GM23338 (cell line): ENCODE data around the gene KIF6. TPM values are rescaled to one million over a fixed set of nuclear protein-coding genes. Genes with fewer than 3 reads are reported as not detected.

Source experiments
- ATAC-seq: fragments of 200-7000 bp; cut with Tn5 transposase; 3 replicates; pipeline ENCODE4 v1.9.1; 2020
- DNase-seq: peaks from one replicate; pipeline ENCODE4 v3.0.0-alpha.2; 2015; ENCODE audit warnings: low spot score
- H2AFZ ChIP-seq: fragments of 200-600 bp; sonication (generic); 2 replicates; pipeline ENCODE4 v1.8.0; 2016; ENCODE audit warnings: antibody characterized with exemption, mild to moderate bottlenecking, moderate library complexity
- H3F3A ChIP-seq: fragments of 200-600 bp; sonication (generic); replicated peaks from 2 replicates; pipeline ENCODE4 v1.8.0; 2017; ENCODE audit warnings: antibody characterized with exemption, mixed run types, low read depth
- H3K27ac ChIP-seq: fragments of 200-600 bp; sonication (generic); 2 replicates; pipeline ENCODE4 v1.6.1; 2016; ENCODE audit warnings: low read depth
- H3K27me3 ChIP-seq: fragments of 200-600 bp; sonication (generic); 2 replicates; pipeline ENCODE4 v1.8.0; 2016; ENCODE audit warnings: mild to moderate bottlenecking, mixed run types, moderate library complexity; ENCODE audit not compliant: insufficient read depth
- H3K36me3 ChIP-seq: fragments of 200-600 bp; sonication (generic); 2 replicates; pipeline ENCODE4 v1.8.0; 2016; ENCODE audit warnings: mild to moderate bottlenecking; ENCODE audit not compliant: insufficient read depth
- H3K4me1 ChIP-seq: fragments of 200-600 bp; sonication (generic); 2 replicates; pipeline ENCODE4 v1.8.0; 2016; ENCODE audit warnings: mild to moderate bottlenecking, moderate library complexity; ENCODE audit not compliant: insufficient read depth
- H3K4me2 ChIP-seq: fragments of 200-600 bp; sonication (generic); 2 replicates; pipeline ENCODE4 v1.7.1; 2017; ENCODE audit warnings: mixed run types
- H3K4me3 ChIP-seq: fragments of 200-600 bp; sonication (generic); 2 replicates; pipeline ENCODE4 v1.6.1; 2016; ENCODE audit warnings: mixed run types
- H3K79me2 ChIP-seq: fragments of 200-600 bp; sonication (generic); replicated peaks from 2 replicates; pipeline ENCODE4 v1.8.0; 2017; ENCODE audit warnings: mild to moderate bottlenecking; ENCODE audit not compliant: insufficient read depth
- H3K9me2 ChIP-seq: fragments of 200-600 bp; sonication (generic); 2 replicates; pipeline ENCODE4 v1.8.0; 2017; ENCODE audit not compliant: insufficient read depth
- H4K20me1 ChIP-seq: fragments of 200-600 bp; sonication (generic); replicated peaks from 2 replicates; pipeline ENCODE4 v1.8.0; 2017; ENCODE audit warnings: mild to moderate bottlenecking; ENCODE audit not compliant: insufficient read depth
- H3K27ac Mint-ChIP-seq: 2 replicates; pipeline ENCODE4 v1.8.0; 2020; ENCODE audit warnings: inconsistent platforms, mild to moderate bottlenecking, moderate library complexity, mixed read lengths
- H3K27me3 Mint-ChIP-seq: 3 replicates; pipeline ENCODE4 v1.8.0; 2022; ENCODE audit warnings: low read depth, mild to moderate bottlenecking, moderate library complexity, mixed read lengths, inconsistent platforms; ENCODE audit not compliant: insufficient read depth, poor library complexity
- H3K36me3 Mint-ChIP-seq: 3 replicates; pipeline ENCODE4 v1.8.0; 2021; ENCODE audit warnings: low read depth, mild to moderate bottlenecking, inconsistent platforms, moderate library complexity, mixed read lengths
- H3K4me1 Mint-ChIP-seq: 3 replicates; pipeline ENCODE4 v1.8.0; 2020; ENCODE audit warnings: mild to moderate bottlenecking, inconsistent platforms, mixed read lengths
- H3K4me3 Mint-ChIP-seq: 3 replicates; pipeline ENCODE4 v1.8.0; 2021; ENCODE audit warnings: moderate library complexity, mild to moderate bottlenecking, inconsistent platforms, mixed read lengths
- H3K9me3 Mint-ChIP-seq: 3 replicates; pipeline ENCODE4 v1.8.0; 2020; ENCODE audit warnings: moderate library complexity, mild to moderate bottlenecking, inconsistent platforms, mixed read lengths
- CREB1 ChIP-seq: fragments of 250-450 bp; sonication (Bioruptor Pico); IDR thresholded peaks from 2 replicates; pipeline ENCODE4 v1.5.0; 2020; ENCODE audit warnings: low read depth, mild to moderate bottlenecking, moderate library complexity
- ETS1 ChIP-seq: IDR thresholded peaks from 2 replicates; pipeline ENCODE4 v1.6.1; 2016; ENCODE audit warnings: antibody characterized with exemption
- EZH2phosphoT487 ChIP-seq: fragments of 200-600 bp; sonication (generic); IDR thresholded peaks from one replicate; pipeline ENCODE4 v1.8.1; 2018; ENCODE audit warnings: antibody characterized with exemption; ENCODE audit not compliant: unreplicated experiment
- POLR2AphosphoS5 ChIP-seq: IDR thresholded peaks from 2 replicates; pipeline ENCODE4 v1.6.1; 2016; ENCODE audit warnings: antibody characterized with exemption, low read depth
- REST ChIP-seq: IDR thresholded peaks from one replicate; pipeline ENCODE4 v1.6.1; 2018; ENCODE audit warnings: antibody characterized with exemption; ENCODE audit not compliant: unreplicated experiment
- ZNF114 ChIP-seq: fragments of 250-450 bp; sonication (Bioruptor Pico); IDR thresholded peaks from 2 replicates; pipeline ENCODE4 v1.5.0; 2020; ENCODE audit warnings: mild to moderate bottlenecking, moderate library complexity
- ZNF462 ChIP-seq: fragments of 250-450 bp; sonication (Bioruptor Pico); IDR thresholded peaks from 2 replicates; pipeline ENCODE4 v1.5.0; 2020; ENCODE audit warnings: mild to moderate bottlenecking, moderate library complexity
- polyA plus RNA-seq: library from polyadenylated mRNA; unstranded; fragments of >200 nt; fragmentation: Nextera tagmentation; extraction: Ambion mirVana; gene quantifications from 2 replicates; pipeline ENCODE4 v1.2.1, GENCODE V29; 2016
- total RNA-seq: library from RNA; depleted of rRNA; stranded (reverse); fragments of >200 nt; shearing (Covaris generic); gene quantifications from 2 replicates; pipeline ENCODE4 v1.2.3, GENCODE V29; 2014
- TF ChIP-seq, protein P1 (sequence below), 2 experiments: fragments of 200-600 bp in 1 of 2; sonication (generic) in 1 of 2; conservative IDR thresholded peaks; 2 replicates each; pipeline versions ENCODE4 v1.5.1 to v1.6.1; 2016 to 2017; ENCODE audit warnings: antibody characterized with exemption in 2 of 2, low read depth in 2 of 2, mild to moderate bottlenecking in 2 of 2, moderate library complexity in 1 of 2

KIF6 gene
- total and polyA plus RNA-seq, 2 experiments from 2014 or later, result 0.87 to 1.7 TPM

GRCh38 chr6:39576556-39577303 lies 148.5 kb downstream of the KIF6 start:
- Histone ChIP-seq H4K20me1 (no peaks in the 10 kb centered on the region), H3K36me3 (no peaks in the 10 kb centered on the region), H3K79me2 (no peaks in the 10 kb centered on the region), H3K9me2 (no peaks in the 10 kb centered on the region), H2AFZ (no peak overlapping the region), H3K4me3 (no peak overlapping the region), H3F3A (no peaks in the 10 kb centered on the region), H3K4me2 (no peak overlapping the region), H3K4me1 (no peaks in the 10 kb centered on the region), H3K27ac (no peak overlapping the region), H3K27me3 (no peaks in the 10 kb centered on the region)
- DNase-seq (no peak), ATAC-seq (no peak)
- Mint-ChIP-seq H3K36me3 (no peaks in the 10 kb centered on the region), H3K27ac (no peak overlapping the region), H3K9me3 (no peaks in the 10 kb centered on the region; the same call in 2 of the 3 replicates), H3K4me3 (no peak overlapping the region), H3K4me1 (peaks cover 3% of the 10 kb centered on the region; the same call in 1 of the 3 replicates), H3K27me3 (peaks cover 3% of the 10 kb centered on the region)
- no peak for TF ChIP-seq POLR2AphosphoS5

- Mint-ChIP-seq H3K36me3 (no peaks in the 10 kb centered on the region), H3K4me1 (peaks cover 3% of the 10 kb centered on the region; the same call in 1 of the 3 replicates), H3K9me3 (no peaks in the 10 kb centered on the region; the same call in 2 of the 3 replicates), H3K27me3 (peaks cover 3% of the 10 kb centered on the region), H3K27ac (no peak overlapping the region), H3K4me3 (no peak overlapping the region)
- Histone ChIP-seq H3K79me2 (no peaks in the 10 kb centered on the region), H3K4me1 (no peaks in the 10 kb centered on the region), H3K4me3 (no peak overlapping the region), H2AFZ (no peak overlapping the region), H3K36me3 (no peaks in the 10 kb centered on the region), H4K20me1 (no peaks in the 10 kb centered on the region), H3F3A (no peaks in the 10 kb centered on the region), H3K4me2 (no peak overlapping the region), H3K27me3 (no peaks in the 10 kb centered on the region), H3K9me2 (no peaks in the 10 kb centered on the region), H3K27ac (no peak overlapping the region)
- DNase-seq (no peak), ATAC-seq (no peak)
- no peak for TF ChIP-seq ETS1
- TF ChIP-seq ZNF462 (CRISPR knock-in tag), result no peak
- TF ChIP-seq REST, result no peak
- TF ChIP-seq ZNF114 (CRISPR knock-in tag), result no peak
- TF ChIP-seq, protein P1, sequence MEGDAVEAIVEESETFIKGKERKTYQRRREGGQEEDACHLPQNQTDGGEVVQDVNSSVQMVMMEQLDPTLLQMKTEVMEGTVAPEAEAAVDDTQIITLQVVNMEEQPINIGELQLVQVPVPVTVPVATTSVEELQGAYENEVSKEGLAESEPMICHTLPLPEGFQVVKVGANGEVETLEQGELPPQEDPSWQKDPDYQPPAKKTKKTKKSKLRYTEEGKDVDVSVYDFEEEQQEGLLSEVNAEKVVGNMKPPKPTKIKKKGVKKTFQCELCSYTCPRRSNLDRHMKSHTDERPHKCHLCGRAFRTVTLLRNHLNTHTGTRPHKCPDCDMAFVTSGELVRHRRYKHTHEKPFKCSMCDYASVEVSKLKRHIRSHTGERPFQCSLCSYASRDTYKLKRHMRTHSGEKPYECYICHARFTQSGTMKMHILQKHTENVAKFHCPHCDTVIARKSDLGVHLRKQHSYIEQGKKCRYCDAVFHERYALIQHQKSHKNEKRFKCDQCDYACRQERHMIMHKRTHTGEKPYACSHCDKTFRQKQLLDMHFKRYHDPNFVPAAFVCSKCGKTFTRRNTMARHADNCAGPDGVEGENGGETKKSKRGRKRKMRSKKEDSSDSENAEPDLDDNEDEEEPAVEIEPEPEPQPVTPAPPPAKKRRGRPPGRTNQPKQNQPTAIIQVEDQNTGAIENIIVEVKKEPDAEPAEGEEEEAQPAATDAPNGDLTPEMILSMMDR (conservative IDR thresholded peaks at IDR 0.05; ENCODE audit: low read depth in 2 of 2), result no peak
- no peak for TF ChIP-seq CREB1 (CRISPR knock-in tag)
- no peak for TF ChIP-seq POLR2AphosphoS5
- no peak for TF ChIP-seq EZH2phosphoT487
Measured at GRCh38 chr6:39574991-39575390, 150.2 kb downstream of the KIF6 start.
